IMR-90 (cell line): ENCODE measurements around the gene DAB1. TPM values are rescaled to one million over a fixed set of nuclear protein-coding genes. Genes with fewer than 3 reads are reported as not detected.

Source experiments
- ATAC-seq: fragments of 200-7000 bp; cut with Tn5 transposase; 2 replicates; pipeline ENCODE4 v1.9.1; 2020; ENCODE audit warnings: low read depth, mild to moderate bottlenecking, moderate library complexity
- BruUV-seq: library from RNA; stranded (reverse); fragments of 400-500 nt; replicated peaks from 2 replicates; lab custom pipeline; 2021; lab: Mats Ljungman, UMichigan
- CTCF ChIA-PET: fragments of 300-600 bp; formaldehyde crosslinking; extraction: SDS; loops from one replicate; lab custom pipeline; 2021; ENCODE audit warnings: antibody characterized with exemption; lab: Yijun Ruan, JAX
- POLR2A ChIA-PET: fragments of 300-600 bp; sonication (Branson Sonifier 250); formaldehyde crosslinking; loops from one replicate; lab custom pipeline; 2022; ENCODE audit warnings: antibody characterized with exemption; ENCODE audit not compliant: unreplicated experiment; lab: Charles Lee
- DNase-seq: peaks from one replicate; pipeline ENCODE4 v3.0.0; 2013
- H2AFZ ChIP-seq: replicated peaks from 2 replicates; pipeline ENCODE3; 2013; ENCODE audit warnings: low read length, mild to moderate bottlenecking; ENCODE audit not compliant: poor library complexity
- H2AK5ac ChIP-seq: 2 replicates; pipeline ENCODE4 v1.6.1; 2013; ENCODE audit warnings: low read depth, low read length, inconsistent platforms
- H2AK9ac ChIP-seq: replicated peaks from 2 replicates; pipeline ENCODE3; 2013; ENCODE audit warnings: mild to moderate bottlenecking, low read depth, low read length, moderate library complexity; ENCODE audit not compliant: poor library complexity
- H2BK120ac ChIP-seq: 2 replicates; pipeline ENCODE4 v1.6.1; 2013; ENCODE audit warnings: low read depth, low read length, inconsistent platforms
- H2BK15ac ChIP-seq: 3 replicates; pipeline ENCODE4 v1.6.1; 2013; ENCODE audit warnings: low read depth, low read length, inconsistent platforms
- H2BK20ac ChIP-seq: 2 replicates; pipeline ENCODE4 v1.6.1; 2013; ENCODE audit warnings: low read depth, mild to moderate bottlenecking, inconsistent platforms, low read length, moderate library complexity
- H2BK5ac ChIP-seq: 2 replicates; pipeline ENCODE4 v1.6.1; 2013; ENCODE audit warnings: mild to moderate bottlenecking, low read depth, low read length, inconsistent platforms; ENCODE audit not compliant: poor library complexity, severe bottlenecking
- H3K14ac ChIP-seq: replicated peaks from 2 replicates; pipeline ENCODE4 v1.6.1; 2013; ENCODE audit warnings: low read depth, low read length, inconsistent platforms
- H3K18ac ChIP-seq: 2 replicates; pipeline ENCODE4 v1.6.1; 2013; ENCODE audit warnings: low read depth, low read length, control low read depth
- H3K23ac ChIP-seq: 2 replicates; pipeline ENCODE4 v1.6.1; 2013; ENCODE audit warnings: low read depth, low read length, inconsistent platforms
- H3K27ac ChIP-seq: 2 replicates; pipeline ENCODE4 v1.5.1; 2013; ENCODE audit warnings: mild to moderate bottlenecking, control low read depth, low read length; ENCODE audit not compliant: insufficient read depth
- H3K27me3 ChIP-seq: 2 replicates; pipeline ENCODE4 v1.6.1; 2013; ENCODE audit warnings: low read length; ENCODE audit not compliant: control insufficient read depth, insufficient read depth
- H3K36me3 ChIP-seq: 2 replicates; pipeline ENCODE4 v1.6.1; 2013; ENCODE audit warnings: low read length, mixed read lengths; ENCODE audit not compliant: control insufficient read depth, insufficient read depth
- H3K4ac ChIP-seq: 2 replicates; pipeline ENCODE4 v1.6.1; 2013; ENCODE audit warnings: low read depth, low read length, inconsistent platforms
- H3K4me1 ChIP-seq: 2 replicates; pipeline ENCODE4 v1.6.1; 2013; ENCODE audit warnings: low read length, mixed read lengths; ENCODE audit not compliant: control insufficient read depth, insufficient read depth
- H3K4me2 ChIP-seq: 2 replicates; pipeline ENCODE4 v1.6.1; 2013; ENCODE audit warnings: low read depth, mild to moderate bottlenecking, control low read depth, low read length, moderate library complexity
- H3K4me3 ChIP-seq: 2 replicates; pipeline ENCODE4 v1.5.1; 2013; ENCODE audit warnings: low read depth, mild to moderate bottlenecking, control low read depth, low read length, moderate library complexity; ENCODE audit not compliant: insufficient read depth
- H3K56ac ChIP-seq: 2 replicates; pipeline ENCODE4 v1.6.1; 2013; ENCODE audit warnings: low read length, inconsistent platforms; ENCODE audit not compliant: insufficient read depth; ENCODE audit errors: extremely low read depth
- H3K79me1 ChIP-seq, 2 experiments: 2 replicates each; pipeline ENCODE4 v1.6.1; 2013; ENCODE audit warnings: low read length in 2 of 2, inconsistent platforms in 1 of 2, low read depth in 1 of 2
- H3K9ac ChIP-seq: 2 replicates; pipeline ENCODE4 v1.6.1; 2013; ENCODE audit warnings: low read depth, low read length, control low read depth
- H3K9me1 ChIP-seq: 2 replicates; pipeline ENCODE4 v1.6.1; 2013; ENCODE audit warnings: low read length, inconsistent platforms; ENCODE audit not compliant: insufficient read depth
- H3K9me3 ChIP-seq: 2 replicates; pipeline ENCODE4 v1.6.1; 2013; ENCODE audit warnings: low read length; ENCODE audit not compliant: control insufficient read depth, insufficient read depth
- H4K20me1 ChIP-seq: 2 replicates; pipeline ENCODE4 v1.6.1; 2013; ENCODE audit warnings: low read length, inconsistent platforms; ENCODE audit not compliant: insufficient read depth
- H4K5ac ChIP-seq: 2 replicates; pipeline ENCODE4 v1.6.1; 2013; ENCODE audit warnings: mild to moderate bottlenecking, low read depth, low read length, control low read depth
- H4K8ac ChIP-seq, 2 experiments: 2 replicates each; pipeline ENCODE4 v1.6.1; 2013; ENCODE audit warnings: low read depth in 2 of 2, low read length in 2 of 2, control low read depth in 1 of 2, inconsistent platforms in 1 of 2
- H4K91ac ChIP-seq: 2 replicates; pipeline ENCODE4 v1.6.1; 2013; ENCODE audit warnings: low read depth, low read length, inconsistent platforms; ENCODE audit not compliant: insufficient read depth
- BHLHE40 ChIP-seq: fragments of 150-350 bp; IDR thresholded peaks from 2 replicates; pipeline ENCODE4 v1.6.1; 2016; ENCODE audit warnings: mild to moderate bottlenecking, low read depth, low read length
- CEBPB ChIP-seq: IDR thresholded peaks from 2 replicates; pipeline ENCODE4 v1.6.1; 2012; ENCODE audit warnings: low read depth, low read length, improper control_type of control experiment
- CHD1 ChIP-seq: IDR thresholded peaks from 2 replicates; pipeline ENCODE4 v1.6.1; 2012; ENCODE audit warnings: low read depth, low read length, improper control_type of control experiment
- CTCF ChIP-seq: conservative IDR thresholded peaks from 2 replicates; pipeline ENCODE4 v1.5.1; 2012; ENCODE audit warnings: mild to moderate bottlenecking, low read depth, low read length, improper control_type of control experiment
- ELK1 ChIP-seq: fragments of 150-350 bp; IDR thresholded peaks from 2 replicates; pipeline ENCODE4 v1.6.1; 2016; ENCODE audit warnings: low read depth, mild to moderate bottlenecking, low read length, moderate library complexity, borderline replicate concordance
- FOS ChIP-seq: fragments of 150-350 bp; IDR thresholded peaks from 2 replicates; pipeline ENCODE4 v1.6.1; 2016; ENCODE audit warnings: low read depth, low read length
- MAZ ChIP-seq: IDR thresholded peaks from 2 replicates; pipeline ENCODE4 v1.6.1; 2012; ENCODE audit warnings: low read depth, mild to moderate bottlenecking, low read length, improper control_type of control experiment, moderate library complexity, borderline replicate concordance
- MXI1 ChIP-seq: IDR thresholded peaks from 2 replicates; pipeline ENCODE4 v1.6.1; 2012; ENCODE audit warnings: low read depth, mild to moderate bottlenecking, low read length, moderate library complexity, borderline replicate concordance
- NFE2L2 ChIP-seq: fragments of 150-350 bp; IDR thresholded peaks from 2 replicates; pipeline ENCODE4 v1.6.1; 2016; ENCODE audit warnings: low read depth, mild to moderate bottlenecking, low read length
- POLR2A ChIP-seq: IDR thresholded peaks from 2 replicates; pipeline ENCODE4 v1.6.1; 2012; ENCODE audit warnings: mild to moderate bottlenecking, low read depth, low read length
- RAD21 ChIP-seq: IDR thresholded peaks from 2 replicates; pipeline ENCODE4 v1.6.1; 2012; ENCODE audit warnings: low read length, improper control_type of control experiment
- RCOR1 ChIP-seq: IDR thresholded peaks from 2 replicates; pipeline ENCODE4 v1.6.1; 2012; ENCODE audit warnings: mild to moderate bottlenecking, low read length, improper control_type of control experiment; ENCODE audit not compliant: insufficient replicate concordance
- RFX5 ChIP-seq: IDR thresholded peaks from 2 replicates; pipeline ENCODE4 v1.8.0; 2012; ENCODE audit warnings: low read depth, mild to moderate bottlenecking, low read length, moderate library complexity
- SMC3 ChIP-seq: fragments of 150-350 bp; IDR thresholded peaks from 2 replicates; pipeline ENCODE4 v1.6.1; 2016; ENCODE audit warnings: low read depth, mild to moderate bottlenecking, antibody characterized with exemption, low read length, moderate library complexity
- USF2 ChIP-seq: fragments of 150-350 bp; IDR thresholded peaks from 2 replicates; pipeline ENCODE4 v1.6.1; 2017; ENCODE audit warnings: mild to moderate bottlenecking, antibody characterized with exemption, low read length, low read depth
- WGBS, 2 experiments: methylation state at CpG; one replicate each; pipeline versions ENCODE4 v1.1.5 to v1.1.7; 2013; ENCODE audit warnings: missing lambda C conversion rate in 2 of 2; ENCODE audit not compliant: insufficient read length in 1 of 2; ENCODE audit errors: extremely low coverage in 2 of 2; 5-methylcytosine and 5-hydroxymethylcytosine counted together
- dilution Hi-C: fragments of 300-500 bp; cut with HindIII; formaldehyde crosslinking; loops from one replicate; pipeline ENCODE4 v1.14.3; 2018; ENCODE audit warnings: low sequenced_read_pairs; ENCODE audit not compliant: unreplicated experiment
- in situ Hi-C: fragments of 300-500 bp; cut with MboI; formaldehyde crosslinking; loops from 3 replicates; pipeline ENCODE4 v1.14.3; 2019; ENCODE audit warnings: low sequenced_read_pairs, inconsistent platforms, mixed read lengths
- intact Hi-C: fragments of 100-400 bp; cut with micrococcal nuclease; formaldehyde crosslinking; loops from 2 replicates; pipeline ENCODE4 v1.10.0; 2022
- polyA plus RNA-seq, 3 experiments: library from polyadenylated mRNA; depleted of rRNA; stranded (reverse); fragments of >200 nt; gene quantifications; 2 replicates each; pipeline ENCODE4 v1.2.3, GENCODE V29; 2012; ENCODE audit warnings: low replicate concordance in 1 of 3
- total RNA-seq: library from RNA; depleted of rRNA; stranded (reverse); fragments of >200 nt; gene quantifications from 2 replicates; pipeline ENCODE4 v1.2.3, GENCODE V29; 2012

The DAB1 gene
- total and polyA plus RNA-seq, 2 of the 4 experiments (the other 2 are of a cell fraction) = 0.18 to 0.41 TPM

- Histone ChIP-seq H2BK120ac (no peak within 1 kb of the TSS), H2BK15ac (no peak within 1 kb of the TSS), H3K23ac (no peak within 1 kb of the TSS), H3K4me2 (no peak within 1 kb of the TSS), H2AK9ac (no peak within 1 kb of the TSS), H2BK20ac (peak within 1 kb of the TSS; percentile 38; the same call in 1 of the 2 replicates), H4K91ac (no peak within 1 kb of the TSS), H3K9ac (no peak within 1 kb of the TSS), H4K5ac (no peak within 1 kb of the TSS), H2BK5ac (no peak within 1 kb of the TSS), H4K8ac (no peak within 1 kb of the TSS), H2AK5ac (no peak within 1 kb of the TSS), H3K14ac (no peak within 1 kb of the TSS), H3K27ac (no peak within 1 kb of the TSS), H3K18ac (no peak within 1 kb of the TSS), H3K9me3 (no peaks in the 10 kb centered on the region), H3K9me1 (no peaks in the 10 kb centered on the region; the same call in 1 of the 2 replicates), H3K27me3 (no peaks in the 10 kb centered on the region; the same call in none of the 2 replicates), H4K20me1 (no peaks in the 10 kb centered on the region), H3K56ac (no peak within 1 kb of the TSS), H2AFZ (no peak within 1 kb of the TSS), H3K4me3 (no peak within 1 kb of the TSS), H3K4me1 (no peaks in the 10 kb centered on the region; the same call in 1 of the 2 replicates), H3K4ac (no peak within 1 kb of the TSS), H3K36me3 (no peaks in the 10 kb centered on the region), H3K79me1 (no peaks in the 10 kb centered on the region)
- ATAC-seq = no peak
- no CpG with 5 or more reads among the region's 3 CpGs for WGBS, 2 experiments
- ChIA-PET CTCF (no interaction called here), POLR2A (no interaction called here)
- in situ Hi-C loops = no loop called here
- intact Hi-C loops = loop anchor here (5.0 kb wide), 1 partner anchor 134 kb away; no protein-coding TSS in a partner anchor
- no peak for DNase-seq
- no TSS peak for BruUV-seq
- dilution Hi-C loops = no loop called here
- TF ChIP-seq RAD21 (no peak), FOS (no peak), CTCF (no peak), USF2 (no peak), MAZ (no peak), MXI1 (no peak), CHD1 (no peak), BHLHE40 (no peak), RCOR1 (no peak), POLR2A (no peak), ELK1 (no peak), NFE2L2 (no peak), SMC3 (no peak), CEBPB (no peak), RFX5 (no peak)
Measured at GRCh38 chr1:56965916-56966697, 457.8 kb downstream of the DAB1 start, which contains the start of gene C8B. TSS of gene C8B (minus strand) at chr1:56966015. CDS start at chr1:56965948, 67 bp downstream.
